ENCODE data around the gene FIS1. TPM values are rescaled to one million over a fixed set of nuclear protein-coding genes. Genes with fewer than 3 reads are reported as not detected.

Gene FIS1
- polyA plus RNA-seq, 1 donor (not counting 4 experiments of a cell fraction or from before 2014, with no cell fraction given), result 202 TPM

GRCh38 chr7:101238226-101239182 lies 6.4 kb downstream of the FIS1 start:
- H3K4me2 ChIP-seq (ENCODE audit: control insufficient read depth, extremely low read depth, insufficient read depth, low read depth, low read length), result no peak overlapping the region
- peaks cover 15% of the 10 kb centered on the region for H3K4me1 ChIP-seq (ENCODE audit: control insufficient read depth, extremely low read depth, insufficient read depth, low read length)
- H3K4me3 ChIP-seq (ENCODE audit: control insufficient read depth in 2 of 3, extremely low read depth in 1 of 3, insufficient read depth in 2 of 3, low read depth in 1 of 3, low read length in 3 of 3), result no peak overlapping the region
- no peak overlapping the region for H3K27ac ChIP-seq (ENCODE audit: control insufficient read depth, insufficient read depth, low read length)
- H3K36me3 ChIP-seq (ENCODE audit: control insufficient read depth in 2 of 2, extremely low read depth in 1 of 2, insufficient read depth in 2 of 2, low read length in 2 of 2), result peaks cover 16 to 24% of the 10 kb centered on the region in 2 experiments
- no peak overlapping the region for H3K9ac ChIP-seq (ENCODE audit: control insufficient read depth, extremely low read depth, insufficient read depth, low read length)
- TF ChIP-seq EZH2 (IDR thresholded peaks at IDR 0.05; ENCODE audit: low read length), result no peak
- TF ChIP-seq CTCF (optimal IDR thresholded peaks at IDR 0.05 in 1 of 3, IDR thresholded peaks at IDR 0.05 in 1 of 3, conservative IDR thresholded peaks at IDR 0.05 in 1 of 3; ENCODE audit: extremely low read depth in 1 of 3, insufficient read depth in 2 of 3, low read length in 3 of 3), result no peak
- no peak for FAIRE-seq
- H3K9me1 ChIP-seq (ENCODE audit: control insufficient read depth, extremely low read depth, insufficient read depth, low read length), result no peaks in the 10 kb centered on the region
- DNase-seq (ENCODE audit: low read depth, low spot score), result no peak
- peaks cover 22% of the 10 kb centered on the region for H3K79me2 ChIP-seq (ENCODE audit: control insufficient read depth, insufficient read depth, low read length)
- H3K27me3 ChIP-seq (ENCODE audit: control insufficient read depth, extremely low read depth, insufficient read depth, low read length), result no peaks in the 10 kb centered on the region
- no peaks in the 10 kb centered on the region for H4K20me1 ChIP-seq (ENCODE audit: control insufficient read depth, extremely low read depth, insufficient read depth, low read length)
- H2AFZ ChIP-seq (ENCODE audit: control insufficient read depth, low read length), result no peak overlapping the region
- H3K9me3 ChIP-seq (ENCODE audit: control insufficient read depth, low read depth, low read length), result no peaks in the 10 kb centered on the region
- dilution Hi-C loops (cut with MboI; ENCODE audit: extremely low pct_ligation_motif_present, low sequenced_read_pairs), result no loop called here

GRCh38 chr7:101237206-101238067 lies 7.4 kb downstream of the FIS1 start, which contains the start of gene CLDN15:
Gene CLDN15 (minus strand): TSS chr7:101237802. CDS start chr7:101237581, 221 bp downstream.
- H4K20me1 ChIP-seq (ENCODE audit: control insufficient read depth, extremely low read depth, insufficient read depth, low read length), result no peaks in the 10 kb centered on the region
- DNase-seq (ENCODE audit: low read depth, low spot score), result no peak
- no peaks in the 10 kb centered on the region for H3K27me3 ChIP-seq (ENCODE audit: control insufficient read depth, extremely low read depth, insufficient read depth, low read length)
- H3K4me1 ChIP-seq (ENCODE audit: control insufficient read depth, extremely low read depth, insufficient read depth, low read length), result peaks cover 10% of the 10 kb centered on the region
- no peak for FAIRE-seq
- H3K79me2 ChIP-seq (ENCODE audit: control insufficient read depth, insufficient read depth, low read length), result peaks cover 12% of the 10 kb centered on the region
- no peak within 1 kb of the TSS for H3K9ac ChIP-seq (ENCODE audit: control insufficient read depth, extremely low read depth, insufficient read depth, low read length)
- TF ChIP-seq CTCF (optimal IDR thresholded peaks at IDR 0.05 in 1 of 3, IDR thresholded peaks at IDR 0.05 in 1 of 3, conservative IDR thresholded peaks at IDR 0.05 in 1 of 3; ENCODE audit: extremely low read depth in 1 of 3, insufficient read depth in 2 of 3, low read length in 3 of 3), result no peak
- no peak for TF ChIP-seq EZH2 (IDR thresholded peaks at IDR 0.05; ENCODE audit: low read length)
- no peak within 1 kb of the TSS for H3K4me2 ChIP-seq (ENCODE audit: control insufficient read depth, extremely low read depth, insufficient read depth, low read depth, low read length)
- H2AFZ ChIP-seq (ENCODE audit: control insufficient read depth, low read length), result no peak within 1 kb of the TSS
- H3K9me1 ChIP-seq (ENCODE audit: control insufficient read depth, extremely low read depth, insufficient read depth, low read length), result no peaks in the 10 kb centered on the region
- no peak within 1 kb of the TSS for H3K4me3 ChIP-seq (ENCODE audit: control insufficient read depth in 2 of 3, extremely low read depth in 1 of 3, insufficient read depth in 2 of 3, low read depth in 1 of 3, low read length in 3 of 3)
- peaks cover 11 to 24% of the 10 kb centered on the region in 2 experiments for H3K36me3 ChIP-seq (ENCODE audit: control insufficient read depth in 2 of 2, extremely low read depth in 1 of 2, insufficient read depth in 2 of 2, low read length in 2 of 2)
- H3K9me3 ChIP-seq (ENCODE audit: control insufficient read depth, low read depth, low read length), result no peaks in the 10 kb centered on the region
- no peak within 1 kb of the TSS for H3K27ac ChIP-seq (ENCODE audit: control insufficient read depth, insufficient read depth, low read length)
- dilution Hi-C loops (cut with MboI; ENCODE audit: extremely low pct_ligation_motif_present, low sequenced_read_pairs), result no loop called here
